HFF-Myc (cell line): ENCODE results near the gene ARHGEF40.

Source experiments
- DNase-seq: peaks from one replicate; pipeline ENCODE4 v3.0.0-alpha.2; 2011; ENCODE audit warnings: low read depth; ENCODE audit errors: extremely low read depth
- H3K4me3 ChIP-seq: replicated peaks from 2 replicates; pipeline ENCODE4 v1.5.1; 2011; ENCODE audit warnings: low read depth, mild to moderate bottlenecking, control low read depth, low read length
- TF ChIP-seq, protein P1 (sequence below): IDR thresholded peaks from 2 replicates; pipeline ENCODE4 v1.5.1; 2012; ENCODE audit warnings: mild to moderate bottlenecking, low read depth, low read length, control low read depth; ENCODE audit errors: missing control alignments

ARHGEF40 gene

DNA sequence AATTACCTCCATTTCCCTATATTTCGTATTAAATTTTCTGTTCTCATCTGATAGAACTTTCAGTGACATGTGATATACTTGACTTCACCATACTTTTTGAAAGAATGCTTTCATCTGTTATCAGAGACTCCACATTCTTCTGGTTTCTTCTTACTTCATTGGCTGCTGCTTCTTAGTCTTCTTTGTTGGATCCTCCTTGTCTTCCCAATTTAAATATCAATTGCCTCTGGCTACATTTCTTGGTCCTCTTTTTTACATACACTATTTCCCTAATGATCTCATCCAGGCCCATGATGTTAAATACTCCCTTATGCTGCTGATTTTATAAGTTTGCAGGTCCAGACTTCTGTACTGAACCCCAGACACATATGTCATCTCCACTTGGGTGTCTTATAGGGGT lies 63.8 kb downstream of the ARHGEF40 start:
- no peak for DNase-seq
- TF ChIP-seq, protein P1, sequence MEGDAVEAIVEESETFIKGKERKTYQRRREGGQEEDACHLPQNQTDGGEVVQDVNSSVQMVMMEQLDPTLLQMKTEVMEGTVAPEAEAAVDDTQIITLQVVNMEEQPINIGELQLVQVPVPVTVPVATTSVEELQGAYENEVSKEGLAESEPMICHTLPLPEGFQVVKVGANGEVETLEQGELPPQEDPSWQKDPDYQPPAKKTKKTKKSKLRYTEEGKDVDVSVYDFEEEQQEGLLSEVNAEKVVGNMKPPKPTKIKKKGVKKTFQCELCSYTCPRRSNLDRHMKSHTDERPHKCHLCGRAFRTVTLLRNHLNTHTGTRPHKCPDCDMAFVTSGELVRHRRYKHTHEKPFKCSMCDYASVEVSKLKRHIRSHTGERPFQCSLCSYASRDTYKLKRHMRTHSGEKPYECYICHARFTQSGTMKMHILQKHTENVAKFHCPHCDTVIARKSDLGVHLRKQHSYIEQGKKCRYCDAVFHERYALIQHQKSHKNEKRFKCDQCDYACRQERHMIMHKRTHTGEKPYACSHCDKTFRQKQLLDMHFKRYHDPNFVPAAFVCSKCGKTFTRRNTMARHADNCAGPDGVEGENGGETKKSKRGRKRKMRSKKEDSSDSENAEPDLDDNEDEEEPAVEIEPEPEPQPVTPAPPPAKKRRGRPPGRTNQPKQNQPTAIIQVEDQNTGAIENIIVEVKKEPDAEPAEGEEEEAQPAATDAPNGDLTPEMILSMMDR = no peak
- no peak overlapping the region for H3K4me3 ChIP-seq

DNA sequence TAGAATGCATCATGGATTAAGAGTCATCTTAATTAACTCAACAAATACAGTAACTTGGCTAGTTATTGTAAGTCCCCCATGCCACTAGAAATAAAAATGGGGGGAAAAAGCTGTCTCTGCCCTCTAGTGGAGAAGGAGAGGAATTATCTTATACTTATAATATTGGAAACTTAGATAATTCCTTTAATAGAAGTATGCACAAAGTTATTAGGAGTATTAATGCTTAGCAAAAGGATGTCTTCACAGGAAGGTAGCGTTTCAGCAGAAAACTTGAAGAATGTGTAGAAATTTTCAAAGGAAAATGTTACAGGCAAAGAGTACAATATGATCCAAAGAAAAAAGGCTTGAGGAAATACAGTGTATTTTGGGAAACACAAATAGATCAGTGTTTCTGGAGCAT lies 65.9 kb downstream of the ARHGEF40 start:
- TF ChIP-seq, protein P1 = peak; percentile 55
- DNase-seq = no peak
- no peak overlapping the region for H3K4me3 ChIP-seq
